H1 (cell line): ENCODE measurements around the gene PGD. TPM values are rescaled to one million over a fixed set of nuclear protein-coding genes. Genes with fewer than 3 reads are reported as not detected.

Experiments
- CTCF ChIA-PET: fragments of 300-600 bp; sonication (Branson Sonifier 250); formaldehyde crosslinking; loops from one replicate; lab custom pipeline; 2021; ENCODE audit not compliant: partially characterized antibody; lab: Charles Lee
- POLR2A ChIA-PET: fragments of 300-600 bp; sonication (Branson Sonifier 250); formaldehyde crosslinking; loops from one replicate; lab custom pipeline; 2021; ENCODE audit warnings: inconsistent platforms; ENCODE audit not compliant: partially characterized antibody; lab: Charles Lee
- DNase-seq, 2 experiments: peaks; one replicate each; pipeline versions ENCODE4 v3.0.0 to v3.0.0-alpha.2; 2010 to 2022; ENCODE audit warnings: low spot score in 2 of 2, low read depth in 1 of 2, mixed read lengths in 1 of 2
- FAIRE-seq: peaks from 2 replicates; lab custom pipeline; 2011; peaks lifted over from hg19 to GRCh38; lab: Jason Lieb, UNC
- H2AFZ ChIP-seq: 2 replicates; pipeline ENCODE4 v1.8.1; 2012; ENCODE audit warnings: low read length, inconsistent platforms
- H2AK5ac ChIP-seq: 2 replicates; pipeline ENCODE4 v1.6.1; 2013; ENCODE audit warnings: low read depth, low read length
- H2BK120ac ChIP-seq: replicated peaks from 2 replicates; pipeline ENCODE3; 2013; ENCODE audit warnings: low read depth, low read length, inconsistent platforms
- H2BK12ac ChIP-seq: 2 replicates; pipeline ENCODE4 v1.6.1; 2013; ENCODE audit warnings: low read depth, low read length
- H2BK15ac ChIP-seq: 2 replicates; pipeline ENCODE4 v1.6.1; 2013; ENCODE audit warnings: low read length
- H2BK20ac ChIP-seq: 2 replicates; pipeline ENCODE4 v1.6.1; 2013; ENCODE audit warnings: low read length
- H2BK5ac ChIP-seq: 2 replicates; pipeline ENCODE4 v1.6.1; 2013; ENCODE audit warnings: low read depth, low read length
- H3K14ac ChIP-seq: 2 replicates; pipeline ENCODE4 v1.6.1; 2013; ENCODE audit warnings: inconsistent platforms; ENCODE audit not compliant: insufficient read length
- H3K18ac ChIP-seq: 2 replicates; pipeline ENCODE4 v1.6.1; 2013; ENCODE audit warnings: low read length; ENCODE audit errors: extremely low read depth
- H3K23ac ChIP-seq: 2 replicates; pipeline ENCODE4 v1.6.1; 2013; ENCODE audit warnings: inconsistent platforms; ENCODE audit not compliant: insufficient read length
- H3K23me2 ChIP-seq: 2 replicates; pipeline ENCODE4 v1.6.1; 2013; ENCODE audit warnings: low read depth, low read length
- H3K27ac ChIP-seq: 2 replicates; pipeline ENCODE4 v1.6.1; 2011; ENCODE audit warnings: low read depth, low read length, inconsistent platforms
- H3K27me3 ChIP-seq, 4 experiments: replicated peaks in 1 of 4; 1 replicate in 1 of 4; 2 replicates in 3 of 4; pipeline versions ENCODE4 v1.6.1 to v1.8.1; 2011 to 2013; ENCODE audit warnings: low read length in 3 of 4, mild to moderate bottlenecking in 3 of 4, inconsistent platforms in 2 of 4, mixed read lengths in 2 of 4, moderate library complexity in 1 of 4; ENCODE audit not compliant: control insufficient read depth in 3 of 4, insufficient read depth in 3 of 4; ENCODE audit errors: extremely low read depth in 1 of 4
- H3K36me3 ChIP-seq, 4 experiments: 2 replicates each; pipeline versions ENCODE4 v1.6.1 to v1.8.1; 2011 to 2013; ENCODE audit warnings: mild to moderate bottlenecking in 4 of 4, low read length in 3 of 4, moderate library complexity in 2 of 4, control low read depth in 1 of 4, inconsistent platforms in 1 of 4; ENCODE audit not compliant: insufficient read depth in 4 of 4, control insufficient read depth in 2 of 4
- H3K4ac ChIP-seq: replicated peaks from 2 replicates; pipeline ENCODE3; 2013; ENCODE audit warnings: low read length, low read depth, mixed read lengths, inconsistent platforms; ENCODE audit not compliant: insufficient read length
- H3K4me1 ChIP-seq, 4 experiments: replicated peaks in 1 of 4; 1 replicate in 1 of 4; 2 replicates in 3 of 4; pipeline versions ENCODE4 v1.6.1 to v1.8.1; 2011 to 2013; ENCODE audit warnings: low read length in 3 of 4, inconsistent platforms in 2 of 4, mixed read lengths in 1 of 4; ENCODE audit not compliant: insufficient read depth in 4 of 4, control insufficient read depth in 3 of 4
- H3K4me2 ChIP-seq, 2 experiments: 2 replicates each; pipeline versions ENCODE4 v1.6.1 to v1.8.1; 2011 to 2013; ENCODE audit warnings: low read depth in 2 of 2, low read length in 2 of 2, control low read depth in 1 of 2, inconsistent platforms in 1 of 2, mild to moderate bottlenecking in 1 of 2; ENCODE audit not compliant: insufficient read depth in 1 of 2
- H3K4me3 ChIP-seq, 4 experiments: fragments of 200-600, 300-600 bp in 1 of 4; sonication (generic), shearing (Covaris generic), sonication (Bioruptor Twin) in 1 of 4; 2 replicates each; pipeline versions ENCODE4 v1.5.1 to v1.8.1; 2011 to 2016; ENCODE audit warnings: low read length in 4 of 4, low read depth in 3 of 4, control low read depth in 2 of 4, inconsistent platforms in 2 of 4, mild to moderate bottlenecking in 2 of 4, mixed read lengths in 1 of 4, moderate library complexity in 1 of 4; ENCODE audit not compliant: insufficient read depth in 2 of 4; ENCODE audit errors: extremely low read depth in 1 of 4
- H3K56ac ChIP-seq: replicated peaks from 2 replicates; pipeline ENCODE3; 2013; ENCODE audit warnings: low read depth, mild to moderate bottlenecking, mixed read lengths, low read length, inconsistent platforms; ENCODE audit not compliant: insufficient read length
- H3K79me1 ChIP-seq: 2 replicates; pipeline ENCODE4 v1.6.1; 2013; ENCODE audit warnings: low read depth, low read length, control low read depth
- H3K79me2 ChIP-seq, 2 experiments: 2 replicates each; pipeline versions ENCODE4 v1.6.1 to v1.8.1; 2012 to 2013; ENCODE audit warnings: low read length in 2 of 2, mild to moderate bottlenecking in 2 of 2, inconsistent platforms in 1 of 2; ENCODE audit not compliant: insufficient read depth in 2 of 2, control insufficient read depth in 1 of 2
- H3K9ac ChIP-seq, 4 experiments: replicated peaks in 1 of 4; 1 replicate in 1 of 4; 2 replicates in 3 of 4; pipeline versions ENCODE4 v1.6.1 to v1.8.1; 2011 to 2013; ENCODE audit warnings: low read depth in 3 of 4, low read length in 3 of 4, control low read depth in 2 of 4, mild to moderate bottlenecking in 2 of 4, moderate library complexity in 2 of 4, inconsistent platforms in 1 of 4; ENCODE audit errors: extremely low read depth in 1 of 4
- H3K9me3 ChIP-seq, 2 experiments: 2 replicates each; pipeline versions ENCODE4 v1.6.1 to v1.8.1; 2012 to 2013; ENCODE audit warnings: mild to moderate bottlenecking in 2 of 2, moderate library complexity in 2 of 2, control low read depth in 1 of 2, inconsistent platforms in 1 of 2, low read depth in 1 of 2, low read length in 1 of 2, mixed read lengths in 1 of 2; ENCODE audit not compliant: insufficient read depth in 2 of 2
- H4K20me1 ChIP-seq, 2 experiments: replicated peaks in 1 of 2; 2 replicates each; pipeline versions ENCODE3 to v1.8.1; 2011 to 2013; ENCODE audit warnings: inconsistent platforms in 2 of 2, low read length in 2 of 2, mild to moderate bottlenecking in 1 of 2; ENCODE audit not compliant: insufficient read depth in 2 of 2, control insufficient read depth in 1 of 2
- H4K5ac ChIP-seq: 2 replicates; pipeline ENCODE4 v1.6.1; 2013; ENCODE audit warnings: low read length, low read depth, mixed read lengths, inconsistent platforms; ENCODE audit not compliant: insufficient read length
- H4K8ac ChIP-seq: 2 replicates; pipeline ENCODE4 v1.8.0; 2013; ENCODE audit warnings: mild to moderate bottlenecking, moderate library complexity, low read length, inconsistent platforms; ENCODE audit not compliant: insufficient read depth; ENCODE audit errors: extremely low read depth
- H4K91ac ChIP-seq: replicated peaks from 2 replicates; pipeline ENCODE3; 2013; ENCODE audit warnings: low read length, mixed read lengths, inconsistent platforms; ENCODE audit not compliant: insufficient read length
- CBX8 ChIP-seq: fragments of 300-800, 300-1000 bp; sonication (generic); IDR thresholded peaks from 2 replicates; pipeline ENCODE4 v1.7.1; 2016; ENCODE audit warnings: low read depth, low read length, borderline replicate concordance
- JUN ChIP-seq: IDR thresholded peaks from 2 replicates; pipeline ENCODE4 v1.6.1; 2011; ENCODE audit warnings: low read depth, mild to moderate bottlenecking, improper control_type of control experiment, low read length
- MAX ChIP-seq: IDR thresholded peaks from 2 replicates; pipeline ENCODE4 v1.6.1; 2012; ENCODE audit warnings: inconsistent platforms
- PHF8 ChIP-seq: fragments of 200-600 bp; sonication (generic); conservative IDR thresholded peaks from 2 replicates; pipeline ENCODE4 v1.7.1; 2012; ENCODE audit warnings: low read depth, mild to moderate bottlenecking, inconsistent platforms, low read length, moderate library complexity
- USF2 ChIP-seq: IDR thresholded peaks from 2 replicates; pipeline ENCODE4 v1.6.1; 2011; ENCODE audit warnings: low read length, improper control_type of control experiment
- WGBS, 2 experiments: shearing (Covaris generic) in 1 of 2; methylation state at CpG; one replicate each; pipeline versions ENCODE4 v1.1.6 to v1.1.7; 2013 to 2015; ENCODE audit warnings: low lambda C conversion rate in 2 of 2, mixed read lengths in 2 of 2, inconsistent platforms in 1 of 2, low coverage in 1 of 2, missing lambda C conversion rate in 1 of 2; ENCODE audit not compliant: insufficient replicate concordance in 2 of 2, insufficient coverage in 1 of 2, insufficient read length in 1 of 2; ENCODE audit errors: extremely low coverage in 1 of 2, missing lambda C conversion rate in 1 of 2; 5-methylcytosine and 5-hydroxymethylcytosine counted together
- polyA plus RNA-seq, 7 experiments: library from polyadenylated mRNA; depleted of rRNA in 3 of 7; stranded (reverse) in 5 of 7; unstranded in 2 of 7; fragments of >200 nt in 5 of 7; fragments of 200-250 nt in 2 of 7; gene quantifications; 1 replicate in 5 of 7; 2 replicates in 1 of 7; 4 replicates in 1 of 7; pipeline versions ENCODE4 v1.2.1 to v1.2.3, GENCODE V29; 2011 to 2013; ENCODE audit warnings: missing spikeins in 2 of 7, mixed read lengths in 2 of 7
- total RNA-seq: library from RNA; stranded (reverse); fragmentation: NEBNext Ultra II Directional; extraction: Animal tissue kit (Norgen Biotek cat#: 25700); gene quantifications from 2 replicates; pipeline ENCODE4 v1.2.1, GENCODE V29; 2021

The PGD gene
- total and polyA plus RNA-seq, 2 of the 8 experiments (the other 6 are each of a cell fraction or from before 2014, with no cell fraction given): 191 to 331 TPM

GRCh38 chr1:10353693-10354092, 45.2 kb upstream of the PGD start:
- Histone ChIP-seq H3K18ac (no peak overlapping the region), H3K79me2 (no peaks in the 10 kb centered on the region), H4K5ac (no peak overlapping the region), H2BK5ac (no peak overlapping the region), H3K56ac (no peak overlapping the region), H3K27ac (no peak overlapping the region), H4K8ac (no peak overlapping the region), H4K91ac (no peak overlapping the region), H2BK15ac (no peak overlapping the region), H3K27me3 (no peaks in the 10 kb centered on the region), H2AK5ac (no peak overlapping the region), H2BK20ac (no peak overlapping the region), H3K79me1 (no peaks in the 10 kb centered on the region), H2AFZ (no peak overlapping the region), H3K23me2 (no peaks in the 10 kb centered on the region), H3K9me3 (no peaks in the 10 kb centered on the region), H3K4me3 (peak overlapping the region in 1 of 4 experiments; percentile 14; a peak in 1 of 8 replicates), H3K14ac (no peak overlapping the region), H3K9ac (no peak overlapping the region), H3K36me3 (peaks cover 0 to 17% (median 11%) of the 10 kb centered on the region in 4 experiments; a peak in 5 of 8 replicates), H3K23ac (no peak overlapping the region), H3K4me2 (0 out of 4 replicates have a peak overlapping the region, but pooled peaks of 1 of the 2 experiments have one; percentile 32), H3K4ac (no peak overlapping the region), H4K20me1 (no peaks in the 10 kb centered on the region), H2BK120ac (no peak overlapping the region), H3K4me1 (peaks cover 0 to 1% (median under 1%) of the 10 kb centered on the region in 4 experiments; a peak in 3 of 7 replicates), H2BK12ac (no peak overlapping the region)
- 86% methylated on average over 2 of the region's 2 CpGs; no CpG with 5 or more reads in 1 of the 2 experiments for WGBS, 2 experiments
- no peak for DNase-seq
- no peak for FAIRE-seq
- CTCF ChIA-PET: no interaction called here
- TF ChIP-seq CBX8: no peak
- no peak for TF ChIP-seq MAX
- no peak for TF ChIP-seq USF2
- TF ChIP-seq JUN: no peak
- no peak for TF ChIP-seq PHF8
- POLR2A ChIA-PET: no interaction called here
